DMS153 treated with DMSO at 0.1 percent for 48 hours (cell line): ENCODE data around the gene CERK.

Source experiments
- DNase-seq: peaks from one replicate; lab custom pipeline; 2025; ENCODE audit not compliant: unreplicated experiment; lab: John Stamatoyannopoulos, UW

CERK gene

GRCh38 chr22:46764779-46765485, 26.9 kb upstream of the CERK start:
- no peak for DNase-seq

GRCh38 chr22:46764140-46764680, 26.2 kb upstream of the CERK start:
- no peak for DNase-seq

GRCh38 chr22:46763051-46763705, 25.1 kb upstream of the CERK start:
- DNase-seq, result no peak

GRCh38 chr22:46762238-46763050, 24.4 kb upstream of the CERK start, which contains the start of gene TBC1D22A:
Gene TBC1D22A, plus strand, starts transcription at chr22:46762650. Its CDS starts 137 bp downstream, at chr22:46762787.
- peak; percentile 89 for DNase-seq

GRCh38 chr22:46761539-46762237, 23.6 kb upstream of the CERK start:
- DNase-seq, result no peak

- DNase-seq, result no peak
These were observed 23.0 kb upstream of the CERK start for GRCh38 chr22:46761017-46761416.

GRCh38 chr22:46758867-46759290, 20.8 kb upstream of the CERK start:
- DNase-seq, result no peak

GRCh38 chr22:46758121-46758520, 20.1 kb upstream of the CERK start:
- no peak for DNase-seq

GRCh38 chr22:46757104-46757503, 19.1 kb upstream of the CERK start:
- DNase-seq, result no peak

- no peak for DNase-seq
These were observed 18.0 kb upstream of the CERK start for GRCh38 chr22:46756097-46756496.

- DNase-seq, result no peak
These were observed 17.5 kb upstream of the CERK start for GRCh38 chr22:46755525-46755924.

- DNase-seq, result no peak
These were observed 16.8 kb upstream of the CERK start for GRCh38 chr22:46754826-46755225.

GRCh38 chr22:46754110-46754799, 16.2 kb upstream of the CERK start:
- no peak for DNase-seq

- DNase-seq, result no peak
These were observed 15.7 kb upstream of the CERK start for GRCh38 chr22:46753761-46754109.

GRCh38 chr22:46753360-46753759, 15.3 kb upstream of the CERK start:
- no peak for DNase-seq

GRCh38 chr22:46752988-46753310, 14.9 kb upstream of the CERK start:
- DNase-seq, result no peak

GRCh38 chr22:46752286-46752987, 14.4 kb upstream of the CERK start:
- no peak for DNase-seq

- DNase-seq, result no peak
These were observed 12.9 kb upstream of the CERK start for GRCh38 chr22:46750863-46751443.

- no peak for DNase-seq
These were observed 12.4 kb upstream of the CERK start for GRCh38 chr22:46750530-46750800.
